HFFc6 (cell line): Measurements from ENCODE around the gene TBC1D7. TPM values are rescaled to one million over a fixed set of nuclear protein-coding genes. Genes with fewer than 3 reads are reported as not detected.

Source experiments
- DNase-seq: peaks from one replicate; pipeline ENCODE4 v3.0.0-alpha.2; 2018
- H3K27ac Mint-ChIP-seq: 2 replicates; pipeline ENCODE4 v1.8.0; 2020; ENCODE audit warnings: mild to moderate bottlenecking, mixed read lengths
- H3K27me3 Mint-ChIP-seq: 2 replicates; pipeline ENCODE4 v1.8.0; 2021; ENCODE audit warnings: mild to moderate bottlenecking, moderate library complexity, mixed read lengths; ENCODE audit not compliant: insufficient read depth
- H3K36me3 Mint-ChIP-seq: 2 replicates; pipeline ENCODE4 v1.8.0; 2021; ENCODE audit warnings: low read depth, mixed read lengths
- H3K4me1 Mint-ChIP-seq: 2 replicates; pipeline ENCODE4 v1.8.0; 2020; ENCODE audit warnings: low read depth, mixed read lengths
- H3K4me3 Mint-ChIP-seq: 2 replicates; pipeline ENCODE4 v1.8.0; 2020; ENCODE audit warnings: mild to moderate bottlenecking, moderate library complexity, mixed read lengths
- H3K9me3 Mint-ChIP-seq: 2 replicates; pipeline ENCODE4 v1.8.0; 2020; ENCODE audit warnings: mild to moderate bottlenecking, mixed read lengths
- CTCF ChIP-seq: fragments of 200-600 bp; sonication (generic); IDR thresholded peaks from 2 replicates; pipeline ENCODE4 v1.5.0; 2021; ENCODE audit warnings: antibody characterized with exemption, mild to moderate bottlenecking
- total RNA-seq, 6 experiments: library from RNA; stranded (reverse); fragmentation: NEBNext Ultra II Directional; extraction: Animal tissue kit (Norgen Biotek cat#: 25700); gene quantifications; 2 replicates in 1 of 6; 3 replicates in 5 of 6; pipeline ENCODE4 v1.2.3, GENCODE V29; 2021

The TBC1D7 gene
- total RNA-seq, 6 experiments from 2014 or later = 11.5 to 15.1 (median 14.6) TPM

- peaks cover 35% of the 10 kb centered on the region for H3K36me3 Mint-ChIP-seq
- H3K9me3 Mint-ChIP-seq = no peaks in the 10 kb centered on the region
- H3K27me3 Mint-ChIP-seq = no peaks in the 10 kb centered on the region
- no peaks in the 10 kb centered on the region for H3K4me1 Mint-ChIP-seq
- no peak overlapping the region for H3K27ac Mint-ChIP-seq
- DNase-seq = no peak
- H3K4me3 Mint-ChIP-seq = no peak overlapping the region
- TF ChIP-seq CTCF = no peak
Measured at GRCh38 chr6:13319891-13320564, 8.3 kb downstream of the TBC1D7 start.

GRCh38 chr6:13318821-13319220 lies 9.5 kb downstream of the TBC1D7 start:
- Mint-ChIP-seq H3K27ac (no peak overlapping the region), H3K4me3 (no peak overlapping the region), H3K4me1 (no peaks in the 10 kb centered on the region), H3K9me3 (no peaks in the 10 kb centered on the region), H3K36me3 (peaks cover 35% of the 10 kb centered on the region), H3K27me3 (no peaks in the 10 kb centered on the region)
- DNase-seq = no peak
- TF ChIP-seq CTCF = no peak

- peaks cover 31% of the 10 kb centered on the region for H3K36me3 Mint-ChIP-seq
Measured at GRCh38 chr6:13315896-13316295, 12.4 kb downstream of the TBC1D7 start.

GRCh38 chr6:13314806-13315205 lies 13.5 kb downstream of the TBC1D7 start:
- no peak for TF ChIP-seq CTCF
- Mint-ChIP-seq H3K27ac (no peak overlapping the region), H3K36me3 (peaks cover 24% of the 10 kb centered on the region), H3K27me3 (no peaks in the 10 kb centered on the region), H3K9me3 (no peaks in the 10 kb centered on the region), H3K4me1 (no peaks in the 10 kb centered on the region), H3K4me3 (no peak overlapping the region)
- DNase-seq = no peak

More at GRCh38 chr6:13315896-13316295, 12.4 kb downstream of the TBC1D7 start:
- H3K9me3 Mint-ChIP-seq = no peaks in the 10 kb centered on the region
- H3K4me1 Mint-ChIP-seq = no peaks in the 10 kb centered on the region
- H3K4me3 Mint-ChIP-seq = no peak overlapping the region
- DNase-seq = no peak
- no peaks in the 10 kb centered on the region for H3K27me3 Mint-ChIP-seq
- TF ChIP-seq CTCF = no peak
- no peak overlapping the region for H3K27ac Mint-ChIP-seq

GRCh38 chr6:13311155-13311554 lies 17.2 kb downstream of the TBC1D7 start:
- TF ChIP-seq CTCF = no peak
- DNase-seq = no peak
- Mint-ChIP-seq H3K4me3 (no peak overlapping the region), H3K9me3 (no peaks in the 10 kb centered on the region), H3K27ac (no peak overlapping the region), H3K4me1 (peaks cover 24% of the 10 kb centered on the region), H3K36me3 (peaks cover 26% of the 10 kb centered on the region), H3K27me3 (no peaks in the 10 kb centered on the region)
